Esophagus squamous epithelium (tissue), 5 donors: ENCODE measurements around the gene CAVIN2. TPM values are rescaled to one million over a fixed set of nuclear protein-coding genes. Genes with fewer than 3 reads are reported as not detected.
"Not testable (repeated sequence)": the region's sequence is repeated elsewhere in the genome, so short reads cannot be mapped to it uniquely, and the experiment has no call there.

Source experiments
- DNase-seq: peaks from one replicate; lab custom pipeline; 2025; lab: John Stamatoyannopoulos, UW
- H3K27ac ChIP-seq, 4 donors: fragments of 200-600 bp; sonication (generic); one replicate each; pipeline ENCODE4 v1.5.1; 2016 to 2019; ENCODE audit warnings: mild to moderate bottlenecking in 1 of 4
- H3K27me3 ChIP-seq, 4 donors: fragments of 200-600 bp; sonication (generic); 1 replicate in 3 of 4; 2 replicates in 1 of 4; pipeline versions ENCODE4 v1.5.1 to v1.6.0; 2017 to 2021; ENCODE audit warnings: antibody characterized with exemption in 1 of 4
- H3K36me3 ChIP-seq, 3 donors: fragments of 200-600 bp; sonication (generic); one replicate each; pipeline ENCODE4 v1.5.1; 2016 to 2019
- H3K4me1 ChIP-seq, 3 donors: fragments of 200-600 bp; sonication (generic); one replicate each; pipeline ENCODE4 v1.5.1; 2017 to 2019
- H3K4me3 ChIP-seq, 4 donors: fragments of 200-600 bp; sonication (generic); 1 replicate in 3 of 4; 2 replicates in 1 of 4; pipeline ENCODE4 v1.5.1; 2016 to 2019; ENCODE audit warnings: mild to moderate bottlenecking in 2 of 4, moderate library complexity in 1 of 4
- H3K9me3 ChIP-seq, 3 donors: fragments of 200-600 bp; sonication (generic); one replicate each; pipeline ENCODE4 v1.5.1; 2016 to 2019
- CTCF ChIP-seq, 6 experiments: fragments of 450-650 bp in 4 of 6; fragments of 200-600 bp in 2 of 6; sonication (generic) in 2 of 6; IDR thresholded peaks; one replicate each; pipeline ENCODE4 v1.5.1; 2016 to 2019; ENCODE audit warnings: antibody characterized with exemption in 6 of 6, mild to moderate bottlenecking in 4 of 6, moderate library complexity in 4 of 6
- POLR2A ChIP-seq, 4 donors: fragments of 450-650 bp; IDR thresholded peaks; one replicate each; pipeline ENCODE4 v1.6.1; 2017; ENCODE audit warnings: antibody characterized with exemption in 4 of 4, mild to moderate bottlenecking in 4 of 4, moderate library complexity in 3 of 4
- WGBS, 2 donors: methylation state at CpG; one replicate each; pipeline ENCODE4 v1.1.5; 2018; 5-methylcytosine and 5-hydroxymethylcytosine counted together
- intact Hi-C: fragments of 100-400 bp; cut with DNase I; formaldehyde crosslinking; loops from one replicate; pipeline ENCODE4 v1.15.0; 2022
- total RNA-seq, 4 donors: library from RNA; depleted of rRNA; stranded (reverse); fragments of >200 nt; gene quantifications; one replicate each; pipeline ENCODE4 v1.1.0, GENCODE V29; 2016
- donor health status: DM: yes; HTN: yes; CAD: no.

The CAVIN2 gene
- total RNA-seq, 4 donors from 2014 or later, result 12.4 to 50.7 (median 16.6) TPM

DNA sequence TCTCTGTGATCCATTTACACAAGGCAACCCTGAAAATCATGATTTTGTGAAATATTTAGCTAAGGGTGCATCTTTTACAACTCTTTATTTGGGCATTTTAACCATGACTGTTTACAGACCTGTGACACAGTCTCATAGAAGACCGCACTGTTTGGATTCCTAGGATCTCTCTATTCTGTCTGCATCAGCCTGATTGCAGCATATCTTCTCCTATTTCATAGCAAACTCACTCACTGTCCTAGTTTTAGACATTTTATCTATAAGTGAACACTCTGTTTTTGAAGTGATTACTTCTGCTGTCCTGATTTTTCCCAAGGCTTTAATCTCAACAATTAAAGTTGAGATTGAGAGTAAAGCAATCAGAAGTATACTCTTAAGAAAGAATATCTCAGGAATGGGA, 56.2 kb downstream of the CAVIN2 start:
- WGBS, 2 donors, result 52 to 82% methylated on average over 1 of the region's 1 CpG
- intact Hi-C loops, result no loop called here

DNA sequence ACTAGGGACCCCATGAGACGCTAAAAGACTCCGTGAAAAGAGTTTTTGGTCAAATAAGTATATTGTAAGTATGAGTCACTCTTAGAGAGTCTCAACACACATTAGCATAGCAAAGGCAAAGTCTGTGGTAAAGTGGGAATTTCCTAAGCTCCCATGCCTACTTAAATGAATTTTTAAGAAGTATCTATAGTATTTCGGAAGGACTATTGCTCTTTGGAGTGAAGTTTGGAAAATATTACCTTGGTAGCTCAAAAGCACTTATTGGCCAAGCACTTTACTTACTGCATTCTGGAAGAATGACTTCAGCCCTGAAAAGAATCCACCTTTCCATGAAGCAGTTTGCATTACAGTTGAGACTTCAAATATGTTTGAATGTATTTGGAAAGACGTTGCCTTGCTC, 57.1 kb downstream of the CAVIN2 start:
- H3K27ac ChIP-seq, result no peak overlapping the region
- DNase-seq, result no peak

More for the DNA sequence above, 56.2 kb downstream of the CAVIN2 start:
- TF ChIP-seq POLR2A (IDR thresholded peaks at IDR 0.05) (no peak), CTCF (IDR thresholded peaks at IDR 0.05) (no peak)
- no peaks in the 10 kb centered on the region for H3K9me3 ChIP-seq
- no peaks in the 10 kb centered on the region for H3K36me3 ChIP-seq
- H3K4me3 ChIP-seq, result no peak overlapping the region
- no peaks in the 10 kb centered on the region for H3K4me1 ChIP-seq
- H3K27ac ChIP-seq, result no peak overlapping the region
- no peaks in the 10 kb centered on the region for H3K27me3 ChIP-seq
- DNase-seq, result no peak

GRCh38 chr2:191786694-191787093, 60.2 kb downstream of the CAVIN2 start:
- H3K4me3 ChIP-seq, result no peak overlapping the region
- H3K27me3 ChIP-seq, result no peaks in the 10 kb centered on the region
- H3K9me3 ChIP-seq, result no peaks in the 10 kb centered on the region
- no peaks in the 10 kb centered on the region for H3K4me1 ChIP-seq
- H3K27ac ChIP-seq, result no peak overlapping the region
- WGBS, 2 donors, result 25 to 48% methylated on average over 1 of the region's 1 CpG
- intact Hi-C loops, result no loop called here
- TF ChIP-seq POLR2A (IDR thresholded peaks at IDR 0.05), result no peak
- no peak for TF ChIP-seq CTCF (IDR thresholded peaks at IDR 0.05)
- DNase-seq, result no peak
- H3K36me3 ChIP-seq, result no peaks in the 10 kb centered on the region

More for the DNA sequence above, 57.1 kb downstream of the CAVIN2 start:
- no peaks in the 10 kb centered on the region for H3K36me3 ChIP-seq
- WGBS, 2 donors, result 67 to 72% methylated on average over 4 of the region's 4 CpGs
- intact Hi-C loops, result no loop called here
- no peaks in the 10 kb centered on the region for H3K4me1 ChIP-seq
- TF ChIP-seq CTCF (IDR thresholded peaks at IDR 0.05) (no peak), POLR2A (IDR thresholded peaks at IDR 0.05) (no peak)
- H3K9me3 ChIP-seq, result no peaks in the 10 kb centered on the region
- H3K27me3 ChIP-seq, result no peaks in the 10 kb centered on the region
- H3K4me3 ChIP-seq, result no peak overlapping the region

DNA sequence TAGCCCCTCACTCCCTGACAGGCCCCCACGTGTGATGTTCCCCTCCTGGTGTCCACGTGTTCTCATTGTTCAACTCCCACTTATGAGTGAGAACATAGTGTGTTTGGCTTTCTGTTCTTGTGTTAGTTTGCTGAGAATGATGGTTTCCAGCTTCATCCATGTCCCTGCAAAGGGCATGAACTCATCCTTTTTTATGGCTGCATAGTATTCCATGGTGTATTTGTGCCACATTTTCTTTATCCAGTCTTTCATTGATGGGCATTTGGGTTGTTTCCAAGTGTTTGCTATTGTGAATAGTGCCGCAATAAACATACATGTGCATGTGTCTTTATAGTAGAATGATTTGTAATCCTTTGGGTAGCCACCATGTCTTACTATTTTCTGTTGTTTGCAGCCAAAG, 61.2 kb downstream of the CAVIN2 start:
- intact Hi-C loops, H3K9me3 ChIP-seq, H3K4me1 ChIP-seq, H3K4me3 ChIP-seq, H3K36me3 ChIP-seq, DNase-seq, H3K27me3 ChIP-seq, H3K27ac ChIP-seq: not testable (repeated sequence)
- 76 to 86% methylated on average over 3 of the region's 3 CpGs for WGBS, 2 donors

Other genes starting within 250 kb of the CAVIN2 start
- 10 to 100 TPM; 13.8 to 50.3 (median 23.9) TPM for gene NABP1, start 169.0 kb downstream of the CAVIN2 start, total RNA-seq